Right renal cortex interstitium (tissue), 3 donors: Measurements from ENCODE around the gene EFHC1. TPM values are rescaled to one million over a fixed set of nuclear protein-coding genes. Genes with fewer than 3 reads are reported as not detected.

Experiments used
- DNase-seq, 3 donors: peaks; one replicate each; pipeline ENCODE4 v3.0.0-alpha.2; 2013; ENCODE audit warnings: low read depth in 3 of 3, low spot score in 2 of 3
- polyA plus RNA-seq, 3 donors: library from polyadenylated mRNA; unstranded; fragments of 120-200 nt; gene quantifications; one replicate each; pipeline ENCODE4 v1.2.1, GENCODE V29; 2013; ENCODE audit not compliant: insufficient read length in 3 of 3

EFHC1 gene
- polyA plus RNA-seq, 3 donors: 56.8 to 62.5 (median 60.2) TPM

GRCh38 chr6:52573295-52573694 is 153.2 kb downstream of the EFHC1 start:
- no peak for DNase-seq

Other genes with a start within 250 kb of the EFHC1 start
- not detected for gene IL17A, start 234.0 kb upstream of the EFHC1 start, polyA plus RNA-seq
- under 1 TPM; 0.28 to 0.33 (median 0.32) TPM for gene IL17F, start 175.8 kb upstream of the EFHC1 start, polyA plus RNA-seq
- gene MCM3, start 135.6 kb upstream of the EFHC1 start, polyA plus RNA-seq: 100 to 1,000 TPM; 137 to 154 (median 146) TPM
- 10 to 100 TPM; 25.7 to 31.3 (median 29.3) TPM for gene PAQR8, start 58.2 kb upstream of the EFHC1 start, polyA plus RNA-seq
- gene TRAM2, start 156.7 kb downstream of the EFHC1 start, polyA plus RNA-seq: 10 to 100 TPM; 41.7 to 47.6 (median 46.8) TPM